Type B pancreatic cell (in vitro differentiated cells): ENCODE results near the gene MYO1E. TPM values are rescaled to one million over a fixed set of nuclear protein-coding genes. Genes with fewer than 3 reads are reported as not detected.

Experiments used
- DNase-seq: peaks from one replicate; pipeline ENCODE4 v3.0.0; 2021; ENCODE audit warnings: mixed read lengths; ENCODE audit not compliant: unreplicated experiment; ENCODE audit errors: extremely low spot score
- H3K27ac Mint-ChIP-seq: 2 replicates; pipeline ENCODE4 v1.8.0; 2021; ENCODE audit warnings: mild to moderate bottlenecking, mixed read lengths
- H3K27me3 Mint-ChIP-seq: 2 replicates; pipeline ENCODE4 v1.8.0; 2021; ENCODE audit warnings: mixed read lengths
- H3K36me3 Mint-ChIP-seq: 2 replicates; pipeline ENCODE4 v1.8.0; 2021; ENCODE audit warnings: mixed read lengths
- H3K4me1 Mint-ChIP-seq: one replicate; pipeline ENCODE4 v1.8.0; 2021; ENCODE audit warnings: mixed read lengths; ENCODE audit not compliant: unreplicated experiment
- H3K4me3 Mint-ChIP-seq: 2 replicates; pipeline ENCODE4 v1.8.0; 2021; ENCODE audit warnings: mild to moderate bottlenecking, mixed read lengths
- H3K9me3 Mint-ChIP-seq: 2 replicates; pipeline ENCODE4 v1.8.0; 2021; ENCODE audit warnings: mixed read lengths
- CTCF ChIP-seq: fragments of 200-600 bp; sonication (generic); conservative IDR thresholded peaks from 2 replicates; pipeline ENCODE4 v1.5.0; 2021; ENCODE audit warnings: antibody characterized with exemption, mild to moderate bottlenecking
- total RNA-seq: library from RNA; stranded (reverse); gene quantifications from 2 replicates; pipeline ENCODE4 v1.2.1, GENCODE V29; 2021; ENCODE audit warnings: low replicate concordance

Gene MYO1E
- total RNA-seq, 1 donor from 2014 or later = 55.6 TPM

- Mint-ChIP-seq H3K4me3 (no peak overlapping the region), H3K4me1 (peaks cover 44% of the 10 kb centered on the region), H3K36me3 (no peaks in the 10 kb centered on the region), H3K27me3 (no peaks in the 10 kb centered on the region), H3K27ac (no peak overlapping the region), H3K9me3 (peaks cover 7% of the 10 kb centered on the region)
- no peak for DNase-seq
- no peak for TF ChIP-seq CTCF
These were observed 72.6 kb downstream of the MYO1E start for GRCh38 chr15:59299929-59300617.

GRCh38 chr15:59298854-59299250 is 73.8 kb downstream of the MYO1E start:
- Mint-ChIP-seq H3K9me3 (peaks cover 7% of the 10 kb centered on the region), H3K27ac (no peak overlapping the region), H3K36me3 (no peaks in the 10 kb centered on the region), H3K4me3 (no peak overlapping the region), H3K4me1 (peaks cover 51% of the 10 kb centered on the region), H3K27me3 (no peaks in the 10 kb centered on the region)
- no peak for TF ChIP-seq CTCF
- no peak for DNase-seq

GRCh38 chr15:59298225-59298853 is 74.3 kb downstream of the MYO1E start:
- DNase-seq = no peak
- TF ChIP-seq CTCF = no peak
- Mint-ChIP-seq H3K36me3 (no peaks in the 10 kb centered on the region), H3K4me1 (peaks cover 51% of the 10 kb centered on the region), H3K4me3 (no peak overlapping the region), H3K27me3 (no peaks in the 10 kb centered on the region), H3K9me3 (peaks cover 7% of the 10 kb centered on the region), H3K27ac (peak overlapping the region; percentile 37)

GRCh38 chr15:59296181-59296617 is 76.5 kb downstream of the MYO1E start:
- Mint-ChIP-seq H3K9me3 (peaks cover 7% of the 10 kb centered on the region), H3K4me1 (peaks cover 61% of the 10 kb centered on the region), H3K27me3 (no peaks in the 10 kb centered on the region), H3K36me3 (no peaks in the 10 kb centered on the region), H3K4me3 (no peak overlapping the region), H3K27ac (no peak overlapping the region)
- TF ChIP-seq CTCF = no peak
- DNase-seq = no peak

- Mint-ChIP-seq H3K4me1 (peaks cover 57% of the 10 kb centered on the region), H3K9me3 (peaks cover 7% of the 10 kb centered on the region), H3K27me3 (no peaks in the 10 kb centered on the region), H3K4me3 (no peak overlapping the region), H3K36me3 (no peaks in the 10 kb centered on the region), H3K27ac (peak overlapping the region; percentile 2)
- DNase-seq = no peak
- no peak for TF ChIP-seq CTCF
These were observed 77.2 kb downstream of the MYO1E start for GRCh38 chr15:59295261-59296001.
